Neuronal stem cell (in vitro differentiated cells): ENCODE data around the gene PGM2L1.
A peak's percentile ranks its signal among the peaks of the same experiment; 100 is the strongest.

Experiments
- DNase-seq: peaks from one replicate; pipeline ENCODE4 v3.0.0-alpha.2; 2013; ENCODE audit warnings: low spot score
- H2AFZ ChIP-seq: one replicate; pipeline ENCODE4 v1.6.1; 2013; ENCODE audit warnings: mild to moderate bottlenecking, low read length, inconsistent platforms
- H2AK5ac ChIP-seq: 2 replicates; pipeline ENCODE4 v1.6.1; 2013; ENCODE audit warnings: low read depth, mild to moderate bottlenecking, inconsistent platforms, low read length, moderate library complexity, mixed read lengths
- H2BK120ac ChIP-seq: 2 replicates; pipeline ENCODE4 v1.6.1; 2013; ENCODE audit warnings: low read depth, mild to moderate bottlenecking, inconsistent platforms, low read length, moderate library complexity, mixed read lengths
- H2BK12ac ChIP-seq: one replicate; pipeline ENCODE4 v1.6.1; 2013; ENCODE audit warnings: low read length, inconsistent platforms
- H2BK15ac ChIP-seq: 2 replicates; pipeline ENCODE4 v1.6.1; 2013; ENCODE audit warnings: mild to moderate bottlenecking, low read length, inconsistent platforms, mixed read lengths
- H2BK5ac ChIP-seq: one replicate; pipeline ENCODE4 v1.6.1; 2013; ENCODE audit warnings: inconsistent platforms, mild to moderate bottlenecking, low read length, moderate library complexity
- H3K14ac ChIP-seq: one replicate; pipeline ENCODE4 v1.6.1; 2013; ENCODE audit warnings: low read length, inconsistent platforms
- H3K18ac ChIP-seq: 2 replicates; pipeline ENCODE4 v1.6.1; 2013; ENCODE audit warnings: low read length, inconsistent platforms
- H3K23ac ChIP-seq: 2 replicates; pipeline ENCODE4 v1.6.1; 2013; ENCODE audit warnings: low read depth, mild to moderate bottlenecking, mixed read lengths, low read length, inconsistent platforms; ENCODE audit not compliant: poor library complexity
- H3K27ac ChIP-seq: replicated peaks from 3 replicates; pipeline ENCODE4 v1.5.1; 2013; ENCODE audit warnings: low read length, inconsistent platforms
- H3K27me3 ChIP-seq, 3 experiments: 2 replicates each; pipeline ENCODE4 v1.6.1; 2013; ENCODE audit warnings: low read length in 3 of 3, mild to moderate bottlenecking in 2 of 3, inconsistent platforms in 1 of 3, low read depth in 1 of 3, mixed read lengths in 1 of 3, moderate library complexity in 1 of 3; ENCODE audit not compliant: control insufficient read depth in 3 of 3, insufficient read depth in 3 of 3
- H3K36me3 ChIP-seq, 2 donors: replicated peaks in 1 of 2; 2 replicates each; pipeline ENCODE4 v1.6.1; 2013; ENCODE audit warnings: low read length in 2 of 2; ENCODE audit not compliant: control insufficient read depth in 2 of 2, insufficient read depth in 2 of 2
- H3K4ac ChIP-seq: 2 replicates; pipeline ENCODE4 v1.6.1; 2013; ENCODE audit warnings: inconsistent platforms, mild to moderate bottlenecking, low read length, moderate library complexity
- H3K4me1 ChIP-seq, 2 donors: 1 replicate in 1 of 2; 2 replicates in 1 of 2; pipeline ENCODE4 v1.6.1; 2013; ENCODE audit warnings: low read length in 2 of 2, low read depth in 1 of 2; ENCODE audit not compliant: control insufficient read depth in 2 of 2, insufficient read depth in 1 of 2
- H3K4me2 ChIP-seq: one replicate; pipeline ENCODE4 v1.6.1; 2013; ENCODE audit warnings: mild to moderate bottlenecking, low read length, inconsistent platforms; ENCODE audit not compliant: insufficient read depth, poor library complexity, severe bottlenecking
- H3K4me3 ChIP-seq, 2 donors: 2 replicates each; pipeline ENCODE4 v1.5.1; 2013; ENCODE audit warnings: low read length in 2 of 2, mild to moderate bottlenecking in 2 of 2, inconsistent platforms in 1 of 2, moderate library complexity in 1 of 2
- H3K79me1 ChIP-seq: one replicate; pipeline ENCODE4 v1.6.1; 2013; ENCODE audit warnings: low read depth, mild to moderate bottlenecking, inconsistent platforms, low read length, moderate library complexity
- H3K9ac ChIP-seq: one replicate; pipeline ENCODE4 v1.6.1; 2013; ENCODE audit warnings: mild to moderate bottlenecking, low read depth, low read length, inconsistent platforms; ENCODE audit not compliant: poor library complexity
- H3K9me3 ChIP-seq, 2 donors: replicated peaks in 1 of 2; 2 replicates each; pipeline versions ENCODE3 to v1.6.1; 2013; ENCODE audit warnings: low read length in 2 of 2, mild to moderate bottlenecking in 2 of 2, inconsistent platforms in 1 of 2, low read depth in 1 of 2, mixed read lengths in 1 of 2, moderate library complexity in 1 of 2; ENCODE audit not compliant: control insufficient read depth in 2 of 2, insufficient read depth in 1 of 2
- H4K8ac ChIP-seq: one replicate; pipeline ENCODE4 v1.6.1; 2013; ENCODE audit warnings: low read depth, mild to moderate bottlenecking, inconsistent platforms, low read length, moderate library complexity
- H4K91ac ChIP-seq: one replicate; pipeline ENCODE4 v1.6.1; 2013; ENCODE audit warnings: low read length, low read depth, mild to moderate bottlenecking, inconsistent platforms; ENCODE audit not compliant: poor library complexity
- WGBS, 2 donors: extraction: QIAGEN DNeasy Blood & Tissue Kit; methylation state at CpG; one replicate each; pipeline ENCODE4 v1.1.7; 2013; ENCODE audit warnings: missing lambda C conversion rate in 2 of 2, mixed read lengths in 1 of 2; ENCODE audit not compliant: insufficient read length in 2 of 2, insufficient replicate concordance in 1 of 2; ENCODE audit errors: extremely low coverage in 2 of 2; 5-methylcytosine and 5-hydroxymethylcytosine counted together

PGM2L1 gene

DNA sequence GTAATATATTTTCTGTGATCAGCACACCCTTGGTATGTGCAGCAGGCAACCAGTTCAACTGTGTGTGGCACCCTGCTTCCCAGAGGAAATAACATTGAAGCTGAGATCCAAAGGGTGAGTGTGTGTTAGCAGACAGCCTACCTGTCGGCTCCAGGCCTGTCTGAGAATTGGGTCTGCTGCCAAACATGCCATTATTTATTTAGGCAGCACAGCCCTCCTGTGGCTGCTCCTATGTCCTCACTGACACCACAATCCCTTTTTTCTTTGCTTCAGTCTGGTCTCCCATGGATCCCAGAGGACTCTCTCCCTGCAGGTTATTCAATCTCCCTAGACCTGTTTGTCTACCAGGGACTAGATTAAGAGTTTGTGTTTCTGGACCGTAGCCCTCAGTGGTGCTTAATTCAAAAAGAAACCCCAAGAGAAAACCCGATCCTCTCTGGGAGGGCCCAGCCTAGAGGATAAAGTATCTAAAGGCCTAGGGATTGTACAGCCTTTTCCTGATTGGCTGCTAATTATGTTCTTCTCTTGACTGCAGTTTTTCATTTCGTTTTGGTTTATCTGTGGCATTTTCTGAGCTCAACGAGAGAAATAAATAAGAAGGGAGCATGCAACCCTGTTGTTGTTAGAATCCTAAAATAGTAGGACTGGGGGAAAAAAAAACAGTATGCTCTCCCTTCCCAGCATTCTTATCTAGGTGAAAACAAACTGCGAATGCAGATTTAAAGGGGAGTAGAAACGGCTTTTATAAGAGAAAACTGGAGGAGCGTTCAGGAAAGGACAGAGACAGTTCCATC, 45.0 kb upstream of the PGM2L1 start:
- Histone ChIP-seq H3K9me3 (no peaks in the 10 kb centered on the region), H3K18ac (no peak overlapping the region), H2AFZ (peak overlapping the region; percentile 68), H3K36me3 (no peaks in the 10 kb centered on the region), H3K4me2 (no peak overlapping the region), H4K8ac (no peak overlapping the region), H3K4me1 (peaks cover 0 to 2% of the 10 kb centered on the region in 2 donors), H2BK12ac (no peak overlapping the region), H3K4ac (no peak overlapping the region), H3K4me3 (no peak overlapping the region), H2BK120ac (no peak overlapping the region), H3K14ac (no peak overlapping the region), H4K91ac (no peak overlapping the region), H3K27ac (no peak overlapping the region), H2BK5ac (no peak overlapping the region), H3K79me1 (no peaks in the 10 kb centered on the region), H2AK5ac (no peak overlapping the region), H2BK15ac (no peak overlapping the region), H3K9ac (no peak overlapping the region), H3K27me3 (peaks cover 0 to 7% (median 0%) of the 10 kb centered on the region in 3 experiments), H3K23ac (no peak overlapping the region)
- no peak for DNase-seq
- no CpG with 5 or more reads among the region's 8 CpGs for WGBS, 2 donors

DNA sequence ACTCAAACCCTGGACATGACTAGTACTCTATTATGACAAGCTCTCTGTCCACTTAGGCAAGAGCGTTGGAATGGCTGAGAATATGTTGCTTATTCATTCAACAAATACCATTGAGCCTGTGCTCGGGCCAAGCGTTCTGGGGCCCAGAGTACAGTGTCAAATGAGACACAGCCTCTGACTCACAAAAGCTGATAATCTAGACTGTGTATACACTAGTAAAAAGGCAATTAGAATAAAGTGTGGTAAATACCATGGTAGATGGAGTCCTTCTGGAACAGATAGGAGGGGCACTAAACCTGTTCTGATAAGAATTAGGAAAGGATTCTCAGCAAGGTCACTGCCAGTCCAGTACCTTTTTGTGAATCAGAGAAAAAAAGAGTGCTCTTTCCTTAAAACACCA, 44.4 kb upstream of the PGM2L1 start:
- Histone ChIP-seq H2AFZ (no peak overlapping the region), H2BK5ac (no peak overlapping the region), H3K27ac (no peak overlapping the region), H4K91ac (no peak overlapping the region), H2BK120ac (no peak overlapping the region), H3K23ac (no peak overlapping the region), H3K9me3 (no peaks in the 10 kb centered on the region), H2BK15ac (no peak overlapping the region), H2AK5ac (no peak overlapping the region), H4K8ac (no peak overlapping the region), H3K9ac (no peak overlapping the region), H3K79me1 (no peaks in the 10 kb centered on the region), H3K4ac (no peak overlapping the region), H3K36me3 (no peaks in the 10 kb centered on the region), H3K14ac (no peak overlapping the region), H3K4me3 (no peak overlapping the region), H3K4me2 (no peak overlapping the region), H3K18ac (no peak overlapping the region), H2BK12ac (no peak overlapping the region), H3K27me3 (peaks cover 0 to 7% (median 0%) of the 10 kb centered on the region in 3 experiments), H3K4me1 (peaks cover 0 to 2% of the 10 kb centered on the region in 2 donors)
- no CpG with 5 or more reads among the region's 3 CpGs for WGBS, 2 donors
- no peak for DNase-seq

GRCh38 chr11:74438681-74439080, 40.4 kb upstream of the PGM2L1 start:
- Histone ChIP-seq H3K23ac (no peak overlapping the region), H3K4me1 (peaks cover 0 to 2% of the 10 kb centered on the region in 2 donors), H4K8ac (no peak overlapping the region), H2BK5ac (no peak overlapping the region), H3K14ac (no peak overlapping the region), H2BK15ac (no peak overlapping the region), H3K9ac (peak overlapping the region; percentile 60), H2AFZ (no peak overlapping the region), H2BK120ac (no peak overlapping the region), H3K4me3 (no peak overlapping the region), H4K91ac (no peak overlapping the region), H2AK5ac (no peak overlapping the region), H3K4ac (no peak overlapping the region), H2BK12ac (no peak overlapping the region), H3K18ac (no peak overlapping the region), H3K36me3 (no peaks in the 10 kb centered on the region), H3K4me2 (no peak overlapping the region), H3K9me3 (no peaks in the 10 kb centered on the region), H3K27me3 (peaks cover 0 to 5% (median 0%) of the 10 kb centered on the region in 3 experiments), H3K27ac (no peak overlapping the region), H3K79me1 (no peaks in the 10 kb centered on the region)
- no CpG with 5 or more reads among the region's 1 CpG for WGBS, 2 donors
- DNase-seq = no peak

GRCh38 chr11:74437441-74438042, 39.3 kb upstream of the PGM2L1 start:
- no peak overlapping the region for H3K27ac ChIP-seq

More at GRCh38 chr11:74437441-74438042, 39.3 kb upstream of the PGM2L1 start:
- Histone ChIP-seq H2AK5ac (no peak overlapping the region), H2BK15ac (no peak overlapping the region), H3K4ac (no peak overlapping the region), H2BK5ac (no peak overlapping the region), H3K27me3 (peaks cover 0 to 5% (median 0%) of the 10 kb centered on the region in 3 experiments), H3K4me2 (no peak overlapping the region), H3K9me3 (no peaks in the 10 kb centered on the region), H3K18ac (no peak overlapping the region), H3K4me3 (no peak overlapping the region), H3K14ac (no peak overlapping the region), H2BK12ac (no peak overlapping the region), H3K36me3 (no peaks in the 10 kb centered on the region), H4K8ac (no peak overlapping the region), H3K79me1 (no peaks in the 10 kb centered on the region), H2AFZ (peak overlapping the region; percentile 42), H2BK120ac (no peak overlapping the region), H4K91ac (no peak overlapping the region), H3K9ac (no peak overlapping the region), H3K23ac (no peak overlapping the region), H3K4me1 (no peaks in the 10 kb centered on the region)
- WGBS, 2 donors = no CpG with 5 or more reads among the region's 1 CpG
- no peak for DNase-seq
